H9 (cell line): ENCODE results near the gene ARMS2. TPM values are rescaled to one million over a fixed set of nuclear protein-coding genes. Genes with fewer than 3 reads are reported as not detected.

Experiments used
- DNase-seq: peaks from one replicate; pipeline ENCODE4 v3.0.0-alpha.2; 2017
- H2AFZ ChIP-seq: one replicate; pipeline ENCODE4 v1.6.1; 2013; ENCODE audit warnings: mild to moderate bottlenecking, low read length, control low read depth, moderate library complexity
- H2AK5ac ChIP-seq: 2 replicates; pipeline ENCODE4 v1.6.1; 2013; ENCODE audit warnings: low read length, control low read depth, mixed read lengths; ENCODE audit not compliant: insufficient read length
- H2BK120ac ChIP-seq: one replicate; pipeline ENCODE4 v1.6.1; 2013; ENCODE audit warnings: low read depth, mild to moderate bottlenecking, low read length, control low read depth, inconsistent platforms; ENCODE audit not compliant: poor library complexity, severe bottlenecking
- H2BK12ac ChIP-seq: 2 replicates; pipeline ENCODE4 v1.6.1; 2013; ENCODE audit warnings: low read length, control low read depth, mixed read lengths, low read depth; ENCODE audit not compliant: insufficient read length
- H2BK15ac ChIP-seq: 2 replicates; pipeline ENCODE4 v1.6.1; 2013; ENCODE audit warnings: low read depth, low read length, control low read depth
- H2BK20ac ChIP-seq: one replicate; pipeline ENCODE4 v1.6.1; 2013; ENCODE audit warnings: low read depth, mild to moderate bottlenecking, low read length, control low read depth, inconsistent platforms; ENCODE audit not compliant: poor library complexity, severe bottlenecking
- H2BK5ac ChIP-seq: 2 replicates; pipeline ENCODE4 v1.6.1; 2013; ENCODE audit warnings: low read length, control low read depth, mixed read lengths; ENCODE audit not compliant: insufficient read length
- H3K14ac ChIP-seq: 2 replicates; pipeline ENCODE4 v1.6.1; 2013; ENCODE audit warnings: low read length, control low read depth; ENCODE audit not compliant: insufficient read depth
- H3K18ac ChIP-seq: 2 replicates; pipeline ENCODE4 v1.6.1; 2013; ENCODE audit warnings: low read depth, mild to moderate bottlenecking, mixed read lengths, low read length, control low read depth; ENCODE audit not compliant: insufficient read length
- H3K23ac ChIP-seq: 2 replicates; pipeline ENCODE4 v1.6.1; 2013; ENCODE audit warnings: low read length, control low read depth, mixed read lengths, low read depth; ENCODE audit not compliant: insufficient read length
- H3K23me2 ChIP-seq: 2 replicates; pipeline ENCODE4 v1.6.1; 2013; ENCODE audit warnings: low read depth, mild to moderate bottlenecking, mixed read lengths, low read length, control low read depth; ENCODE audit not compliant: insufficient read length, poor library complexity, severe bottlenecking
- H3K27ac ChIP-seq: 2 replicates; pipeline ENCODE4 v1.5.1; 2013; ENCODE audit warnings: low read length, control low read depth, mixed read lengths, low read depth; ENCODE audit not compliant: insufficient read length
- H3K27me3 ChIP-seq: 2 replicates; pipeline ENCODE4 v1.6.1; 2013; ENCODE audit warnings: low read length, control low read depth, inconsistent platforms; ENCODE audit not compliant: insufficient read depth
- H3K4ac ChIP-seq: 2 replicates; pipeline ENCODE4 v1.6.1; 2013; ENCODE audit warnings: low read depth, mild to moderate bottlenecking, control low read depth, inconsistent platforms, low read length, moderate library complexity
- H3K4me1 ChIP-seq: 2 replicates; pipeline ENCODE4 v1.6.1; 2013; ENCODE audit warnings: low read length, control low read depth, inconsistent platforms; ENCODE audit not compliant: insufficient read depth
- H3K4me2 ChIP-seq: 2 replicates; pipeline ENCODE4 v1.6.1; 2013; ENCODE audit warnings: low read length, control low read depth, mixed read lengths; ENCODE audit not compliant: insufficient read length, insufficient read depth
- H3K56ac ChIP-seq: 2 replicates; pipeline ENCODE4 v1.6.1; 2013; ENCODE audit warnings: low read depth, mild to moderate bottlenecking, mixed read lengths, low read length, control low read depth; ENCODE audit not compliant: insufficient read length
- H3K79me1 ChIP-seq: 2 replicates; pipeline ENCODE4 v1.6.1; 2013; ENCODE audit warnings: low read depth, mild to moderate bottlenecking, moderate library complexity, low read length, control low read depth, inconsistent platforms; ENCODE audit not compliant: insufficient read depth, poor library complexity, severe bottlenecking
- H3K79me2 ChIP-seq: 2 replicates; pipeline ENCODE4 v1.6.1; 2013; ENCODE audit warnings: low read length, control low read depth, inconsistent platforms; ENCODE audit not compliant: insufficient read depth
- H3K9ac ChIP-seq: 2 replicates; pipeline ENCODE4 v1.6.1; 2013; ENCODE audit warnings: low read length, control low read depth, mixed read lengths; ENCODE audit not compliant: insufficient read length; ENCODE audit errors: extremely low read depth
- H3K9me3 ChIP-seq: one replicate; pipeline ENCODE4 v1.6.1; 2013; ENCODE audit warnings: low read depth, low read length, inconsistent platforms; ENCODE audit not compliant: control insufficient read depth
- H3T11ph ChIP-seq: one replicate; pipeline ENCODE4 v1.6.1; 2013; ENCODE audit warnings: mild to moderate bottlenecking, low read length, control low read depth, inconsistent platforms
- H4K20me1 ChIP-seq: one replicate; pipeline ENCODE4 v1.6.1; 2013; ENCODE audit not compliant: control insufficient read depth, insufficient read length, insufficient read depth
- H4K5ac ChIP-seq: 2 replicates; pipeline ENCODE4 v1.6.1; 2013; ENCODE audit warnings: low read depth, mild to moderate bottlenecking, mixed read lengths, low read length, control low read depth; ENCODE audit not compliant: insufficient read length
- H4K8ac ChIP-seq: replicated peaks from 2 replicates; pipeline ENCODE4 v1.6.1; 2013; ENCODE audit warnings: low read length, control low read depth, mixed read lengths, low read depth; ENCODE audit not compliant: insufficient read length
- H4K91ac ChIP-seq: 2 replicates; pipeline ENCODE4 v1.6.1; 2013; ENCODE audit warnings: low read depth, mild to moderate bottlenecking, moderate library complexity, mixed read lengths, low read length, control low read depth; ENCODE audit not compliant: insufficient read length
- H3K27ac Mint-ChIP-seq, 3 experiments: 2 replicates in 2 of 3; 3 replicates in 1 of 3; pipeline ENCODE4 v1.8.0; 2020 to 2021; ENCODE audit warnings: mixed read lengths in 3 of 3, mild to moderate bottlenecking in 1 of 3, moderate library complexity in 1 of 3
- H3K27me3 Mint-ChIP-seq: 2 replicates; pipeline ENCODE4 v1.8.0; 2021; ENCODE audit warnings: low read depth, mild to moderate bottlenecking, moderate library complexity, mixed read lengths
- H3K36me3 Mint-ChIP-seq, 3 experiments: 2 replicates in 2 of 3; 3 replicates in 1 of 3; pipeline ENCODE4 v1.8.0; 2020 to 2021; ENCODE audit warnings: low read depth in 3 of 3, mixed read lengths in 3 of 3; ENCODE audit not compliant: insufficient read depth in 1 of 3
- H3K4me1 Mint-ChIP-seq, 2 experiments: 2 replicates each; pipeline ENCODE4 v1.8.0; 2020; ENCODE audit warnings: mixed read lengths in 2 of 2
- H3K4me3 Mint-ChIP-seq, 2 experiments: 2 replicates in 1 of 2; 3 replicates in 1 of 2; pipeline ENCODE4 v1.8.0; 2020 to 2021; ENCODE audit warnings: mild to moderate bottlenecking in 2 of 2, mixed read lengths in 2 of 2, moderate library complexity in 1 of 2
- H3K9me3 Mint-ChIP-seq, 2 experiments: 2 replicates in 1 of 2; 3 replicates in 1 of 2; pipeline ENCODE4 v1.8.0; 2020; ENCODE audit warnings: mild to moderate bottlenecking in 2 of 2, mixed read lengths in 2 of 2, moderate library complexity in 1 of 2
- WGBS: extraction: QIAGEN DNeasy Blood & Tissue Kit; methylation state at CpG from one replicate; pipeline ENCODE4 v1.1.7; 2013; ENCODE audit warnings: missing lambda C conversion rate, low lambda C conversion rate, mixed read lengths; ENCODE audit not compliant: insufficient read length; ENCODE audit errors: extremely low coverage; 5-methylcytosine and 5-hydroxymethylcytosine counted together
- total RNA-seq: library from RNA; stranded (reverse); gene quantifications from 2 replicates; pipeline ENCODE4 v1.2.1, GENCODE V29; 2021
- TF ChIP-seq, protein P1 (sequence below): fragments of 200-600 bp; sonication (generic); conservative IDR thresholded peaks from 3 replicates; pipeline ENCODE4 v1.8.0; 2021; ENCODE audit warnings: antibody characterized with exemption, mild to moderate bottlenecking

Gene ARMS2
- total RNA-seq, 1 experiment from 2014 or later: not detected

- no peak overlapping the region for H3K56ac ChIP-seq
- no peak overlapping the region for H2BK15ac ChIP-seq
- Mint-ChIP-seq H3K27me3 (no peaks in the 10 kb centered on the region), H3K27ac (no peak overlapping the region), H3K4me3 (no peak overlapping the region), H3K9me3 (no peaks in the 10 kb centered on the region), H3K4me1 (peaks cover 8 to 15% of the 10 kb centered on the region in 2 experiments; a peak in 3 of 4 replicates), H3K36me3 (peaks cover 2 to 31% (median 16%) of the 10 kb centered on the region in 3 experiments; a peak in 5 of 7 replicates)
- H3K9me3 ChIP-seq: no peaks in the 10 kb centered on the region
- no peak overlapping the region for H2BK5ac ChIP-seq
- H3K23ac ChIP-seq: no peak overlapping the region
- DNase-seq: no peak
- H3K23me2 ChIP-seq: no peaks in the 10 kb centered on the region
- no peaks in the 10 kb centered on the region for H4K20me1 ChIP-seq
- H3T11ph ChIP-seq: no peak overlapping the region
- TF ChIP-seq, protein P1, sequence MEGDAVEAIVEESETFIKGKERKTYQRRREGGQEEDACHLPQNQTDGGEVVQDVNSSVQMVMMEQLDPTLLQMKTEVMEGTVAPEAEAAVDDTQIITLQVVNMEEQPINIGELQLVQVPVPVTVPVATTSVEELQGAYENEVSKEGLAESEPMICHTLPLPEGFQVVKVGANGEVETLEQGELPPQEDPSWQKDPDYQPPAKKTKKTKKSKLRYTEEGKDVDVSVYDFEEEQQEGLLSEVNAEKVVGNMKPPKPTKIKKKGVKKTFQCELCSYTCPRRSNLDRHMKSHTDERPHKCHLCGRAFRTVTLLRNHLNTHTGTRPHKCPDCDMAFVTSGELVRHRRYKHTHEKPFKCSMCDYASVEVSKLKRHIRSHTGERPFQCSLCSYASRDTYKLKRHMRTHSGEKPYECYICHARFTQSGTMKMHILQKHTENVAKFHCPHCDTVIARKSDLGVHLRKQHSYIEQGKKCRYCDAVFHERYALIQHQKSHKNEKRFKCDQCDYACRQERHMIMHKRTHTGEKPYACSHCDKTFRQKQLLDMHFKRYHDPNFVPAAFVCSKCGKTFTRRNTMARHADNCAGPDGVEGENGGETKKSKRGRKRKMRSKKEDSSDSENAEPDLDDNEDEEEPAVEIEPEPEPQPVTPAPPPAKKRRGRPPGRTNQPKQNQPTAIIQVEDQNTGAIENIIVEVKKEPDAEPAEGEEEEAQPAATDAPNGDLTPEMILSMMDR: no peak
- no peaks in the 10 kb centered on the region for H3K27me3 ChIP-seq
- no peak overlapping the region for H3K9ac ChIP-seq
- no peaks in the 10 kb centered on the region for H3K79me2 ChIP-seq
- H2AK5ac ChIP-seq: no peak overlapping the region
- no peak overlapping the region for H4K91ac ChIP-seq
- no peak overlapping the region for H3K18ac ChIP-seq
- H2AFZ ChIP-seq: no peak overlapping the region
- WGBS: no CpG with 5 or more reads among the region's 2 CpGs
- H3K27ac ChIP-seq: no peak overlapping the region
- H4K5ac ChIP-seq: no peak overlapping the region
- H2BK12ac ChIP-seq: no peak overlapping the region
- H2BK20ac ChIP-seq: no peak overlapping the region
- peaks cover 2% of the 10 kb centered on the region; the same call in 1 of the 2 replicates for H3K4me1 ChIP-seq
- no peak overlapping the region for H3K14ac ChIP-seq
- no peak overlapping the region for H3K4ac ChIP-seq
- no peak overlapping the region for H4K8ac ChIP-seq
- H3K79me1 ChIP-seq: no peaks in the 10 kb centered on the region
- no peak overlapping the region for H2BK120ac ChIP-seq
- H3K4me2 ChIP-seq: no peak overlapping the region
Measured at GRCh38 chr10:122424059-122424458, 30.4 kb upstream of the ARMS2 start.
